KBM-7 (cell line): ENCODE data around the gene PSMG2.
A peak's percentile ranks its signal among the peaks of the same experiment; 100 is the strongest.

ENCODE experiments used
- DNase-seq: peaks from one replicate; pipeline ENCODE4 v3.0.0-alpha.2; 2015
- in situ Hi-C: fragments of 300-500 bp; cut with MboI; formaldehyde crosslinking; loops from 2 replicates; pipeline ENCODE4 v1.14.3; 2020; ENCODE audit warnings: low sequenced_read_pairs, low pct_unique_long_range_greater_than_20kb, mixed read lengths

The PSMG2 gene

DNA sequence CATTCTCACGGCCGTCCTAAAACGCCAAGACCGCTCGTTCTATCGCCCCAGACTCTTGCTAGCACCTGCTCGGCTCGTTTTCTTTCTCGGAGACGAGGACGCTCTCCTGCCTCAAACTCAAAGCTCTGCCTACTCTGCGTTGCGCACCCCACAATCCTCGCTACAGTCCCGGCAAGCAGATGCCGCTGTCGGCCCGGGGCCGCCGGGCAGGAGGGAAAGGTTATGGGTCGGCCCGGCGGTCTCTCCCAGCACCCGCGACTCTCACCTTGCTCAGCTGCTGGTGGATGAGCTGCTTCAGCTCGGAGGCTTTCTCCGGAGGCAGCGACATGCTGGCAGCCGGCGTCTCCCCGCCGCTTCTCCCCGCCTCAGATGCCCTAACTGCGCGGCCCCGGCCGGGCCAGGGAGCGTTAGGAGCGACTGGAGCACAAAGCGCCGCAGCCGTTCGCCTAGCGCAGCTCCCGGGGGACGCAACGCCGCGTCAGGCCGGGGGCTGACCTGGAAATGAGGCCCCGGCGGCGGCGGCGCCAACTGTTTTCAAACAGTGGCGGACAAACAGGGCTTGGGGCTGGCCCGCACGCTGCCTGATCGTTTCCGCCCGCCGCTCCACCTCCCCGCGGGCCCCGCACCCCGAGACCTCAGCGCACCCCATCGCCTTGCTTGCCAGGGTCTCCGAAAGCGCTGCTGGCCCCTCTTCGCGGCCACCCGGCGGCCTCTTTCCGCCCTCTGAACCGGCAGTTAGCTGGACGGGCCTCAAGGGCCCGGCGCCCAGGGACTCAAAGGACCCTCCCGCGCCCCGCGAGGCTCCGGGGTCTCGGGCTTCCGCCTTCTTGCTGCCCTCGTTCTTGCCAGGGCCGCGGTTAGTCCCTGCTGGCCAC, at the start of gene PSMG2, which contains the start of gene CEP76:
Gene PSMG2, plus strand, starts transcription at position 822 of the 875 bp plus-strand sequence. CDS start 66 bp downstream, outside the sequence.
Gene CEP76, minus strand, starts transcription at position 503 of the 875 bp plus-strand sequence. Its CDS starts 175 bp downstream, at position 328.
- in situ Hi-C loops, result no loop called here
- peak; percentile 94 for DNase-seq

- no peak for DNase-seq
- in situ Hi-C loops, result loop anchor here (25.0 kb wide), 2 partner anchors 118 to 268 kb away; partner anchors contain the start of gene AFG3L2
Measured at GRCh38 chr18:12654971-12655370, 47.9 kb upstream of the PSMG2 start.

GRCh38 chr18:12656605-12656937, 46.3 kb upstream of the PSMG2 start:
- no peak for DNase-seq
- in situ Hi-C loops, result loop anchor here (25.0 kb wide), 2 partner anchors 119 to 269 kb away; partner anchors contain the start of gene AFG3L2

- peak; percentile 32 for DNase-seq
- in situ Hi-C loops, result loop anchor here (25.0 kb wide), 2 partner anchors 120 to 270 kb away; partner anchors contain the start of gene AFG3L2
Measured at GRCh38 chr18:12656938-12657683, 45.7 kb upstream of the PSMG2 start.

GRCh38 chr18:12657684-12658425, 45.0 kb upstream of the PSMG2 start, which contains the start of gene SPIRE1:
TSS of gene SPIRE1 (minus strand) at chr18:12658107. CDS start at chr18:12657866, 241 bp downstream.
- DNase-seq, result peak; percentile 51
- in situ Hi-C loops, result loop anchor here (25.0 kb wide), 2 partner anchors 121 to 271 kb away; partner anchors contain the start of gene AFG3L2

- in situ Hi-C loops, result loop anchor here (25.0 kb wide), 2 partner anchors 121 to 271 kb away; partner anchors contain the start of gene AFG3L2
- peak; percentile 62 for DNase-seq
Measured at GRCh38 chr18:12658426-12659138, 44.3 kb upstream of the PSMG2 start.

DNA sequence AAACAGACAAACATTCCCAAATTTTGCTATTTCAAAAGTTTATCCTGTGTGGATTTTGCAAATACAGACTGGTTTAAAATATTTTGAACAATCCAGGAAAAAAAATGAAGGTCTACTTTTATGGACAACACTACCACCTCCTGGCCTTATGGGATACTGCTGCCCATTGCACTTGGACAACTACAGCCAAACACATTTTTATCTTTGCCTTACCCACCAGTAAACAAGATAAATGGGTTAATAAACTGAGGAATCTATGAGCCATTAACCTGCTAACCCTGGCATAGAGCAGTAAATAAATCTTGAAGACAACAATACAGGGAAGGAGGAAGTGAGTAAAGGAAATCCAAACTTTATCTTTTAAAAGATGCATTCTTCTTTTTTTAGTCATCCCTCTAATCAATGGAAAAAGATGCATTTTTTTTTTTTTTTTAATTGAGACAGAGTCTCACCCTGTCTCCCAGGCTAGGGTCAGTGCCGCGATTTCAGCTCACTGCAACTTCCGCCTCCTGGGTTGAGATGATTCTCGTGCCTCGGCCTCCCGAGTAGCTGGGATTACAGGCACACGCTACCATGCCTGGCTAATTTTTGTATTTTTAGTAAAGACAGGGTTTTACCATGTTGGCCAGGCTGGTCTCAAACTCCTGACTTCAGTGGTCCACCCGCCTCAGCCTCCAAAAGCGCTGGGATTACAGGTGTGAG, 42.8 kb upstream of the PSMG2 start:
- peak; percentile 84 for DNase-seq
- in situ Hi-C loops, result loop anchor here (25.0 kb wide), 2 partner anchors 123 to 273 kb away; partner anchors contain the start of gene AFG3L2

- in situ Hi-C loops, result loop anchor here (25.0 kb wide), 2 partner anchors 131 to 281 kb away; partner anchors contain the start of gene AFG3L2
- no peak for DNase-seq
Measured at GRCh38 chr18:12668041-12668440, 34.8 kb upstream of the PSMG2 start.

DNA sequence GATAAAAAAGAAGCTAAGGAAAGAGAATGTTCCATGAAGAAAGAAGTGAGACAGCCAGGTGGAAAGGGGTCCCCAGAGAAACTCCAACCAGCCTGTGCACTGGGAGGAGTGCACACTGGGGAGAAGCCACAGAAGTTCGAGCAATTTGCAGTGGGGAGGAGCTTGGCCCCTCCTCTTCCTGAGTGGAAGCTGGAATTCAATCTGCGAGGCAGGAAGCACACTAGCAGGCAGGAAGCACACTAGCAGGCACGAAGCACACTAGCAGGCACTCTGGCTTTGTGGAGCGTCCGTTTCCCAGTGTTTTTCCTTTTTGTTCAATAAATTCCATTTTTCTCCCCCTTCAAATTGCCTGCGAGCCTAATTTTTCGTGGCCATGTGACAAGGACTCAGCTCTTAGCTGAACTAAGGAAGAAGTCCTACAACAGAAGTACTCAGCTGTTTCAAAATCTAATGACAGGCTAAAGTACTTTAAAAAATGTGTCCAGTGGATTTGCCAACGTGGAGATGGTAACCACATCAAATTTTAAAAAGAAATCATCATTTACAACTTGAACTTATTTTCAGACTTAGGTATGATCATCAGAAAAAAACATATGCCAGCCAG, 23.6 kb upstream of the PSMG2 start:
- in situ Hi-C loops, result no loop called here
- DNase-seq, result peak; percentile 83

GRCh38 chr18:12686100-12686499, 16.7 kb upstream of the PSMG2 start:
- in situ Hi-C loops, result no loop called here

GRCh38 chr18:12689256-12689850, 13.5 kb upstream of the PSMG2 start:
- in situ Hi-C loops, result no loop called here
- DNase-seq, result no peak

More at GRCh38 chr18:12686100-12686499, 16.7 kb upstream of the PSMG2 start:
- DNase-seq, result peak; percentile 40

- in situ Hi-C loops, result no loop called here
- no peak for DNase-seq
Measured at GRCh38 chr18:12692206-12692605, 10.6 kb upstream of the PSMG2 start.

DNA sequence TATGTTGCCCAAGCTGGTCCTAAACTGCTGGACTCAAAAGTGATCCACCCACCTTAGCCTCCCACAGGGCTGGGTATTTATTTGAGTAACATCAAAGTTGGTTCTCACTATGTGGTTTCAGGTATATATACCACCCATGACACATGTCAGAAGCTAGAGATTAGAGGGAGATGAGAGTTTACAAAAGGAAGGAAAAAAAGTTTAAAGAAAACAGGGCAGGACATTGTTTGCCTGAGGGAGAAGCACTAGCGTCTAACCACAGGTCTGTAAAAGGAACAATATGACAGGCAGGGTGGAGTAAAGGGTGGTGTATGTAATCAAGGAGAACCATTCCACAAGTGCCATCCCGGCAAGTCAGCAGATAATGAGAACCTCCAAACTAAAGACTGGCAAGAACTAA, 8.8 kb upstream of the PSMG2 start:
- DNase-seq, result no peak
- in situ Hi-C loops, result no loop called here

DNA sequence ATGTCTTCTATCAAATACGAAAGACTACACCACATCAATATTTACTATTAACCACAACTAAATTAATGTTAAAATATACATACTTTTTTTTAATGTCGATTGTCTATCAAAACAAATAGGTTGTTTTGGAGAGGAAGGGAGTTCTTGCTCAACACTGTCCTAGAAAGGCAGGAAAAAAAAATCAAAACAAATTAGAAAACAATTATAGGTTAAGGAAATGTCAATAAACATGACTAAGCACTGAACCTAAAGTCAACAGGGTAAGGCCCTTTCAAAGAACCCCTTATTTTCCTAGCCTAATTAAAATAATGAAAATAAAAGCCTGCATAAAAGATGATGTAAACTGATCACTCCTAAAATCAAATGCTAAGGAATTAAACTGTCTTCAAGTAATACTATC, 3.1 kb upstream of the PSMG2 start:
- in situ Hi-C loops, result no loop called here
- no peak for DNase-seq

- DNase-seq, result no peak
- in situ Hi-C loops, result no loop called here
Measured at GRCh38 chr18:12701161-12701560, 1.7 kb upstream of the PSMG2 start.

DNA sequence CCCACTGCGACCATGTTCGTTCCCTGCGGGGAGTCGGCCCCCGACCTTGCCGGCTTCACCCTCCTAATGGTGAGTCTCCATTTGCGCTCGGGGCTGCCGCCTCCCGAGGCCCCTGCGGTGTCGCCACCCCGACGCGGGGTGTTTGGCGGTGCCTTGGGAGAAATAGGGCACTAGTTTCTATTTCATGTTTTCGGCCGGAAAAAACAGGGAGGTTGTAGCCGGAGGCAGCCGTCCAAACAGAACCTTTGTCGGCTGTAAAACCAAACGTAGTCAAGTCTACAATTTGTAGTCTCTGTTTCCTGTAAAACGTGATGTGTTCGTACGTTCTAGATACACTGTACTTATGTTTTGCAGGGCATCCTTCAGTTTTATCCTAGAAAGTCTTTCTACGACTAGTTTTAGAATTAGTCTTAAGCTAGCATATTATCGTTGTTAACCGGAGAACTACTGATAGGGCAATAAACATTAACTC, 290 bp downstream of the PSMG2 start:
- in situ Hi-C loops, result no loop called here

DNA sequence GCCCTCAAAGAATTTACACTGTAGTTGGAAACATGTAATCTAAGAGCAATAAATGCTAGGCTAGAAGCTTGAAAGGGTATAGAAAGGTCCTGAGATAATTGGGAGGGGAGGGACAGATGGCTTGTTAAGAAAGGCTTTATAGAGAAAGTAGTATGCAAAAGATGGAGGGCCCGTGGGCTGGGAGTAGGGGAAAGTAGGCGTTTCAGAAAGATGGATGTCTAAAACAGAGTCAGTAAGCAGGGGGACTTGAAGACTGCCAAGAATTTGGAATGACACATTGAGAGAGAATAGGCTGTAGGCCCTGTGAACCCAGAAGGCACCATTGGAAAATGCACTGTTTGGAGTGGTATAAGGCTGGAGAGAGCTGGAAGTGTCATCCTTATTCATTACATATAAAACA, 822 bp downstream of the PSMG2 start:
- in situ Hi-C loops, result no loop called here
- DNase-seq, result peak; percentile 38

More for the DNA sequence above, 290 bp downstream of the PSMG2 start:
- DNase-seq, result peak; percentile 23
